DLD1 (cell line): ENCODE results near the gene IRGC.

Experiments used
- in situ Hi-C: cut with HindIII; loops from 2 replicates; pipeline ENCODE4 v1.10.0; 2017; ENCODE audit warnings: low sequenced_read_pairs

The IRGC gene

DNA sequence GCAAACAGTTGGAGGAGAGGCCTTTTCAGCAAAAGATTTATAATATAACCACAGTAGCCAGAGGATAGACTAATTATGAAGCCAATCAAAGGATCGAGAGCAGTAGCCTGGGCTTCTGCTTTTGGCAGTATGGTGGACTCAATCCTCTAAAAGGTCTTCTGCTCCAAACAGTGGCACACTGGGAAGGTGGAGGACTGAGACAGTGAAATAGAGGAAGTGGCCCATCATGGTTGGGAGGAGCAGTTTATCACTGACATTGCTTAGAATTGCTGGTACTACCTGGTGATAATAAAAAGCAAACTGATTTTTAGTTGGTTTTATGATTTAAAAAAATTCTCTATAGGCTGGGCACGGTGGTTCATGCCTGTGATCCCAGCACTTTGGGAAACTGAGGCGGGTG lies 25.0 kb upstream of the IRGC start:
- in situ Hi-C loops = no loop called here

DNA sequence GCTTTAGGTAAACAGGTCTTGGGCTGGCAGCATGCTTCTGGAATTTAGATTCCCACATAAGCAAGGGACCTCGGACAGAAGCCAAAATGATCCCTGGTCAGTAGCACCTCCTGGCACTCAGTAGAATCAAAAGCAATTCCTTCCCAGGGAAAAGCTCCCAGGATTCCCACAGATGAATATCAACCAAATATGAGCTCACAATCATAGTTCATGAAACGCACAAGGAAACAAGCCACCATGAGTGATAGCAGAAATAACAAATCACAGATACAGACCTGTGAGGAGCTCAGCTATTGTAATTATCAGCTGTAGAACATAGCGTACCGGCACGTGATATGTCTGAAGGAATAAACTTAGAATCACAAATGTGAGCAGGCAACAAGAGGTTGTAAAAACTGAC lies 24.1 kb upstream of the IRGC start:
- in situ Hi-C loops = no loop called here

DNA sequence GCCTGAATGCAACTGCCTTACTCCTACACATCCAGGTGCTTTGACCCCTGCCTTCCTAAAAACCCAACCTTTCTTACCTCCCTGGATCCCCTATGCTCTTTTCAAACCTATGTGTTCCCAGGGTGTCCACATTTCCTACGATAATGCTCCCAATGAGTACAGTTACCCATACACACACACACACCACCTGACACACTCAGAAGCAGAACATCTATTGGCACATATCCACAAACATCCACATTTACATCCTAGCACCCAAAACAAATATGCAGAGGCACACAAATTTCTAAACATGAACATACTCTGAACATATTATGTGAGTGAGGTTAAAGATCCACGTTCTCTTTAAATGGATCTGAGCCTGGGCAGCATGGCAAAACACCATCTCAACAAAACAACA lies 23.5 kb upstream of the IRGC start:
- in situ Hi-C loops = no loop called here

DNA sequence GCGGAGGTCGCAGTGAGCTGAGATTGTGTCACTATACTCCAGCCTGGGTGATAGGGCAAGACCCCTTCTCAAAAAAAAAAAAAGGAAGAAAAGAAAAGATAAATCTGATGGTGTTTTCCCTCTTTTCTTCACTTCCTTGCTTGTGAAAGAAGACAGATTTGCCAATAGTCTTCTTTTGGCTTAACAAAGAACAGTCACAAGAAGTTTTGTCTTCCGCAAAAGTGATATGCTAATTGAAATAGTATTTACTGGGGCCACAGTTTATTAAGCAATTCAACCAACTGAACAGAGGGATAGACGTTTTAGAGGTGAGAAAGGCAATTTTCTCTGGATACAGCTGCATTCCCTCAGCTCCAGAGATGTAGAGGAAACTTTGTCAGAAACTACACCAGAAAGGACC lies 23.0 kb upstream of the IRGC start:
- in situ Hi-C loops = no loop called here

DNA sequence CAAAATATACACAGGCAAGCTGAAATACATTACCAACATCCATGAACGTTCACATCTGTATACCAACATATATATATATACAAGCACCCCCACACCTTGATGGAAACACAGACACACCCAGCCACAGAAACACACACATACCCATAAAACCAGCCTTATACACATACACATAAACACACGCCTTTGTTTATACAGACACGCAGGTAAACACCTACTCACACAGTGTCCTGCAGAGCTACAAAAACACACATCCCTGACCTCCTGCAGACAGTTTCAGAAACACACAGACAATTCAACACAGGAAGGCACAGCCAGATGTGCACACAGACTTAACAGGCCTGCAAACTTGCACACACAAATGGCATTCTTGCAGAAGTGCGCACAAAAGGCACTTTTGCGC lies 21.3 kb upstream of the IRGC start:
- in situ Hi-C loops = no loop called here

DNA sequence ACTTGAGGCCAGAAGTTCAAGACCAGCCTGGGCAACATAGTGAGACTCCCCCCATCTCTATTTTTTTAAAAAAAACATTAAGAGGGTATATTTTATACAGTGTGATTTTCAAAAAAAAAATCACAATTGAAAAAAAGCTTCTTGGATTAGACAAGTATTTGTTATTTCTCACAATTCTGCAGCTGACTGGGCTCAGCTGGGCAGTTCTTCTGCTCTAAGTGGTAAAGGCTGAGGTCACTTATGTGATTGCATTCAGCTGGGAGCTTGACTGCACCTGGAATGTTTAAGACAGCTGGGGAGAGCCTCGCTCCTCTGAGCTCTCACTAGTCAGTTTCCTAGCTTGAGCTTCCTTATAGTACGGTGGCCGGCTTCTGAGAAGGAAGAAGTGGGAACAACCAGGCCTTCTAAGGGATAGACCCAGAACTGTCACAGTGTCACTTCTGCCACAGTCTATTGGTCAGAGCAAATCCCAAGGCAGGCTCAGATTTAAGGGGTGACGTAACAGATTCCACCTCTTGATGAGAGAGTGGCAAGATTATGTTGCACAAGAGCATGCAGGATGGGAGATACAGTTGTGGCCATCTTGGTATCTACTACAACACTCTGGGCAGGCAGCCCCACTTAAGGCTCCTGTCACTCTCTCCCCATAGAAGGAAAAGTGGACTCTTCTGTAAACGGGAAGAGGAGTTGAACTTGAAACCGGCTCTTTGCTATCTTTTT lies 19.7 kb upstream of the IRGC start:
- in situ Hi-C loops = no loop called here

DNA sequence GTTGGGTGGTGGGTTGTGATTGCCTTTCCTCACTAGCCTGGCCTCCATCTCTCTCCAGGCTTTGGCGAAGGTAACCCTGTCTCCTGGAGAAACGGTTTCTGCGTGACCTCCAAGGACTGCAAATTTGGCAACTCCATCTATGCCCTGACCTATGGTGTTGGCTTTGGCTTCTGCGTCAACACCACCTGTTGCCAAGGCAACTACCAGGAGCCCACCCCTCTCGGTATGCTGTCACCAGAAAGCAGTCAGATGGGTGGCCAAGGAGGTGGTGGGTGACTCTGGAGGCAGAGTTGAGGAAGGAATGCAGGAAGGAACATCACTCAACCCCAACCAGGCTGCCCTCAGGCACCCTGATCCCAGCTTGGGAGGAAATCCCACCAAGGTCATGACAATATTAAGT lies 18.6 kb upstream of the IRGC start:
- in situ Hi-C loops = no loop called here

DNA sequence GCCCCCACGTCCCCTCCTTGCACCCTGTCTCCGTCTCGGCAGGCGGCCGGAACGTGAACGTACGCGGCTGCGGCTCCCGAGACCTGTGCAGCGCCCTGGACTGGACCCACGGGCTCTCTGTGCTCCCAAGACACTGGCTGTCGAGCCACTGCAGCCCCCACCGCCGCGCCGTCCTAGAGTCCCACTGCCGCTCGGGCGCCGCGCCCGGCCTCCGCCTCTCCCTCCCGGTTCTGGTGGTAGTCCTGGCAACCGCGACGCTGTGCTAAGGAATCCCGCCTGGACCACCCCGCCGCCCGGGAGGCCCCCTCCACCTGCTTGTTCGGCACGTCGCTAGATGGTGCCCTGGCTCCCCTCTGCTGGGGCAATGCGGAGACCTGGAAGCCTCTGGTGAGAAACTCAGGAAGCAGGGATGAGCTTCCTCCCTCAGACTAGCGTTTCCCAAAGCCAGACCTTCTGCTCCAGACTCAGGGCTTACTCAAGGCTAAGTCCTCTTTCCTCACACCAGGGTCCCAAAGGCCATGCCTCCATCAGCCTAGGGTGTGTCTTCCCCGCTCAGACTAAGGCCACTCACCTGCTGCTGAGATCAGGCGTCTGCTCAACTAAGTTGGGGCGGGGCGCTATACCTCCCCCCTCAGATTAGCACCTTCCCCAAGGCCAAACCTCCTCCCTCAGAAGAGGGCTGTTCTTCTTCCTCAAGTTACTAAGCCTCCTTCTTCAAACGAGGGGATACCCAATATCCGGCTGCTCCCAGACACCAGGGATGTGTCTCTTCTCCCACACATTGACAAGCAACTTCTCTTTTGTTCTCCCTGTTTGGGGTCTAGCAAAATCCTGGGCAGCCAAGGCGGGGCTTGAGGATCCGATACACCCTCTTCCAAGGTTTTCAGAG lies 16.1 kb upstream of the IRGC start:
- in situ Hi-C loops = no loop called here

DNA sequence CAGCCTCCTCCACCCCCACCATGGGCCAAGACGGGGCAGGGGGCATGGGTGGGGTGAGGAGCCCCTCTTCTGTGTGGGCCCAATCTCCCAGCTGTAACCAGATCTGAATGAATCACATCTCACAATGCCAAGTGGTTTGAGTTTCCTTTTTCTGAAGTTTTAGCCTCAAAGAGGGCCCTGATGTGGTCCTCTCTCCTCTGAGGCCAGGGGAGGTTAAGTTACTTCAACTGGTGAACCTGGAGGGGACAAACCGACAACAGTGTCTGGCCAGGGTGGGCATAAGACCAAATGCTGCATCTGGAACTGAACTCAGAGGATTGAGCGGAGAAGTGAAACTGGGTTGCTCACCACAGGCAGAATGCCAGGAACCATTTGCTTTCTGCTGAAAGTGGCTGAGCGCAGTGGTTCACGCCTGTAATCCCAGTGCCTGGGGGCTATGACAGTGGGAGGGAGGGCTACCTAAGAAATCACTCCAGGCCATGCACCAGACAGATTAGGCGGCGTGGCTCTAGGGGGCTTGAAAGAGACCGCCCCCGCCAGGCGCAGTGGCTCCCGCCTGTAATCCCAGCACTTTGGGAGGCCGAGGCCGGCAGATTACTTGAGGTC lies 15.4 kb upstream of the IRGC start:
- in situ Hi-C loops = no loop called here

DNA sequence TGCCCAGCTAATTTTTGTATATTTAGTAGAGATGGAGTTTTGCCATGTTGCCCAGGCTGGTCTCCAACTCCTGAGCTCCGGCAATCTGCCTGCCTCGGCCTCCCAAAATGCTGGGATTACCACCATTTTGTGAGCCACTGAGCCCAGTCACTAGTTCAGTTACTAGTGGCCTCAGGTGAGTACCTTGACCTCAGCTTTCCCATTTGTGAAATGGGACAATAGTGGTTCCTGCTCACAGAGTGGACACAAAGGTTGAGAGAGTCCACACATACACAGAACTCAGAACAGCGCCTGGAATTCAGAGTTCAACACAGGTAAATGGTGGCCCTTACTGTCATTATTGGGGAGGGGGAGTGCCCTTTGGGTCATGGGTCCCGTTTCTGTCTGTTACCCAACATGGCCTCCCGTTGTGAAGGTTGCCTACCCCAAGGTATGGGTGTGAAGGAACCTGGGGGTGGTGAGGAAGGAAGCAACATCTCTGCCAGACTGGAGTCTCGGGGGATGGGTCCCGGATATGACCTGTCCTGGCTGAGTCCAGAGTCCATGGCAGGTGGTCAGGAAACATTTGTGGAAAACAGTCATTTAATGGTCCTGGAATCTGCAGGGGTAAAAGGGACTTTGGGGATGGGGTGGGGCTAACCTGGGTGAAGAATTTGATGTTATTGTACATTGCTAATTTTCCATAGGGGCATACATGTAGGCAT lies 11.7 kb upstream of the IRGC start:
- in situ Hi-C loops = no loop called here

DNA sequence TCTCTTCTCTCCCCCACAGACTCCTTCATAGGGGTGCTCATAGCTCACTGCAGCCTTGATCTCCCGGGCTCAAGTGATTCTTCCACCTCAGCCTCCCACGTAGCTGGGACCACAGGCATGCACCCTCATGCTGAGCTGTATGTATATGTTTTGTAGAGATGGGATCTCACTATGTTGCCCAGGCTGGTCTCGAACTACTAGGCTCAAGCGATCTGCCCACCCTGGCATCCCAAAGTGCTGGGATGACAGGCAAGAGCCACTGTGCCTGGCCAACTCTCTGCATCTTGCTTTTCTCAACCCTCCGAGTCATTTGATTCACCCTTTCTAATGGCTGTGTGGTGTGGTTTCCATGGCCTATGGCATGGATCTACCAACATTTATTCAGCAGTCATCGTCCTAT lies 10.1 kb upstream of the IRGC start:
- in situ Hi-C loops = no loop called here

DNA sequence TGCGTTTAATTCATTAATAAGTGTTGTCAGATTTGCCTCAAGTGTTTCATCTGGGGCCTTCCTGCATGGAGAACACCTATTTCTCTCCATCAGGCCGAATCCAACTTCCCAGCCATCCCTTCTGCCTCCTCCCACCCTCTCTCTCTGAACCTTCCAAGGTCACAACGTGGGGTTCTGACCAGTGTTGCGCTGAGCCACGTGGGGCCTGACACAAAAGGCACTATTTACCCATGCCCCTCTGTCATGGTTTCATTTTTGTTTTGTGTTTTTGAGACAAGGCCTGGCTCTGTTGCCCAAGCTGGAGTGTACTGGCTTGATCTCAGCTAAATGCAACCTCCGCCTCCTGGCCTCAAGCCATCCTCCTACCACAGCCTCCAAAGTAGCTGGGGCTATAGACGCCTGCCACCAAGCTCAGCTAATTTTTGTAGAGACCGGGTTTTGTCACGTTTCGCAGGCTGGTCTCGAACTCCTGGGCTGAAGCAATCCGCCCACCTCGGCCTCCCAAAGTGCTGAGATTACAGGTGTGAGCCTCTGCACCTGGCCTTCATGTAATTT lies 8.6 kb upstream of the IRGC start:
- in situ Hi-C loops = no loop called here

DNA sequence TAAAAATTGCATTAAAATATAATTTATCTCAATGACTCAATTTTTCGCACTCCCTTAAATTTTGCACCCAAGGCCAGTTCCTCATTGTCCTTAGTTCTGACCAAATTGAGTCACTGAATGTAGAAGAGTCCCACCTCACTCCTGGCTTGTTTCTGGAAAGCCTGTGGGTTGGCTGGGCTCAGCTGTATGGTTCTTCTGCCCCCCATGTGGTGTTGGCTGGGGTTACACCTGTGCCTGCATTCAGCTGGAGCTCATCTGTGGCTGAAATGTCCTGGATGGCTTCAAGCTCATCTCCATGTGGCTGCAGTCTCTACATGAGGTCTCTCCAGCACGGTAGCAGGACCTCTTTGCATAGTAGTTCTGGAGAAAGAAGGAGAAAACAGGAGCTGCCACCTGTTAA lies 7.2 kb upstream of the IRGC start:
- in situ Hi-C loops = no loop called here

DNA sequence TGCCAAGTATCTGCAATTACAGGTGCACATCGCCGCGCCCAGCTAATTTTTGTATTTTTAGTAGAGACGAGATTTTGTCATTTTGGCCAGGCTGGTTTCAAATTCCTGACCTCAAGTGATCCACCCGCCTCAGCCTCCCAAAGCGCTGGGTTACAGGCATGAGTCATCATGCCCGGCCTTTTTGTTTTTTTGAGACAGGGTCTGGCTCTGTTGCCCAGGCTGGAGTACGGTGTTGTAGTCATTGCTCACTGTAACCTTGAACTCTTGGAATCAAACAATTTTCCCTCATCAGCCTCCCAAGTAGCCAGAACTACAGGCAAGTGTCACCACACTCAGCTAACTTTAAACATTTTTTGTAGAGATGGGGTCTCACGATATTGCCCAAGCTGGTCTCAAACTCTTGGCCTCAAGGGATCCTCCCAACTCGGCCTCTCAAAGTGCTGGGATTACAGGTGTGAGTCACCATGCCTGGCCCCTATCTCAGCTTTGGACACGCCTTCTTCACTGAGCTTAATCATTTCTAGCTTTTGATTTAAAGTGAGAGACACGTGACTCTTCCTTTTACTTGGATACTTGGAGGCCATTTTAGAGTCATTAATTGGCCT lies 4.0 kb upstream of the IRGC start:
- in situ Hi-C loops = no loop called here

DNA sequence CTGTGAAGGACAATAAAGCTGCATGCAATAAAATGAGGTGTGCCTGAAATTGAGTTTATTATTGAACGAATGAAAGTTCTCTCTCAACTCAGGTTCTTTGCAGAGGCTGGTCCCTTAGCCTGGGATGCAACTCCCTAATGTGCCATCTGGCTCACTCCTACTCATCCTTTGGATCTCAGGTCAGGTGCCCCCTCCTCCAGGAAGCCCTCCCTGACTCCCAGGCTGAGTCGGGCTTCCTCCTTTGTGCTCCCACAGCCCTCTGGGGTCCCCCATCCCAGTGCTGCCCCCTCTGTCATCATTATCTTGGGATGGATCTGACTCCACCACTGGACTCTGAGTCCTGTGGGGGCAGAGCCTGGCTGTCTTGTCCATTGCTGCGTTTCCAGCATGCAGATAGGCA lies 2.7 kb upstream of the IRGC start:
- in situ Hi-C loops = no loop called here

DNA sequence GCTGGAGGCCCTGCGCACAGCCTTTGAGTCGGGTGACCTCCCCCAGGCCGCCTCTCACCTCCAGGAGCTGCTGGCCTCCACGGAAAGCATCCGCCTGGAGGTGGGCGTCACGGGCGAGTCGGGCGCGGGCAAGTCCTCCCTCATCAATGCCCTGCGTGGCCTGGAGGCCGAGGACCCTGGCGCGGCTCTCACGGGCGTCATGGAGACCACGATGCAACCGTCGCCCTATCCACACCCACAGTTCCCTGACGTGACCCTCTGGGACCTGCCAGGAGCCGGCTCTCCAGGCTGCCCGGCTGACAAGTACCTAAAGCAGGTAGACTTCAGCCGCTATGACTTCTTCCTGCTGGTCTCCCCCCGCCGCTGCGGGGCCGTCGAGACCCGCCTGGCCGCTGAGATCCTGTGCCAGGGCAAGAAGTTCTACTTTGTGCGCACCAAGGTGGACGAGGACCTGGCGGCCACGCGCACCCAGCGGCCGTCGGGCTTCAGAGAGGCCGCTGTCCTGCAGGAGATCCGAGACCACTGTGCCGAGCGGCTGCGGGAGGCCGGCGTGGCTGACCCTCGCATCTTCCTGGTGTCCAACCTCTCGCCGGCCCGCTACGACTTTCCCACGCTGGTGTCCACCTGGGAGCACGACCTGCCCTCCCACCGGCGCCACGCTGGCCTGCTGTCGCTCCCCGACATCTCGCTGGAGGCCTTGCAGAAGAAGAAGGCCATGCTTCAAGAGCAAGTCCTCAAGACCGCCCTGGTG lies 2.9 kb downstream of the IRGC start:
- in situ Hi-C loops = no loop called here

DNA sequence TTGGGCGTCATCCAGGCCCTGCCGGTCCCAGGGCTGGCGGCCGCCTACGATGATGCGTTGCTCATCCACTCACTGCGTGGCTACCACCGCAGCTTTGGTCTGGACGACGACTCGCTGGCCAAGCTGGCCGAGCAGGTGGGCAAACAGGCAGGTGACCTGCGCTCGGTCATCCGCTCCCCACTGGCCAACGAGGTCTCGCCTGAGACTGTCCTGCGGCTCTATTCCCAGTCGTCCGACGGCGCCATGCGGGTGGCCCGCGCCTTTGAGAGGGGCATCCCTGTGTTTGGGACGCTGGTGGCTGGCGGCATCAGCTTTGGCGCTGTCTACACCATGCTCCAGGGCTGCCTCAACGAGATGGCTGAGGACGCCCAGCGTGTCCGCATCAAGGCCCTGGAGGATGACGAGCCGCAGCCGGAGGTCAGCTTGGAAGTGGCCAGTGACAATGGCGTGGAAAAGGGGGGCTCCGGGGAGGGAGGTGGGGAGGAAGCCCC lies 3.5 kb downstream of the IRGC start:
- in situ Hi-C loops = no loop called here

DNA sequence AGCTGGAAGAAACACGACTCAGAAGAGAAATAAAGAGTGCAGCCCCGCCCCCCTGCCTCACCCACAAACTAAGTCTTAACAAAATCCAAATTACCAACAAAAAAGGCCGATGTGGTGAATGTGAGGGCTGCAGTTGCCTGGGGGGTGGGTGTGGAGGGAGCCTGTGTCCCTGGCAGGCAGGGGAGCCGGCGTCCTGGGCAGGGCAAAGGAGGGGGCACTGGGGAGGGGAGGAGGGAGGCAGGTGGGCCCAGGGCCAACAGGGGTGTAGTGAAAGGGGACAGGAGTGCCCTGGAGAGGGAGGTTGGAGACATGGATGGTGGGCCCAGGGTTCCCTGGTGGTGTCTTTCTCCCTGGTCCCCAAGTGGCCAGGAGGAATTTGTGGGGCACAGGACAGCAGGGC lies 4.0 kb downstream of the IRGC start:
- in situ Hi-C loops = no loop called here

DNA sequence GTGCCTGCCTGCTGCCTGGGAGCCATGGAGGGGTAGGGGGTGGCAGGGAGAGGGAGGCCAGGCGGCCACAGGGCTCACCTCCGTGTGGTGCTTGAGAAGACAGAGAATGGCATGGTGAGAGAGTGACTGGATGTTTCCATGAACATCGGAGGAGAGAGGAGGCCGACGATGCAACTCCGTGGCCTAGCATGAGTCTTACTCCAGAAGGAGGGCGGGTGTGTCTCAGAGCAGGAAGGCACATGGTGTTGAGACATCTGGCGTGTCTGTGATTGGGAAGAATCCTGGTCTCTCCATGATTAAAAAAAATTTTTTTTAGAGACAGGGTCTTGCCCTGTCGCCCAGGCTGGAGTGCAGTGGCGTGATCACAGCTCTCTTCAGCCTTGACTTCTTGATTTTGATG lies 5.1 kb downstream of the IRGC start:
- in situ Hi-C loops = no loop called here
